ENCODE data around the gene RIT2.

Gene RIT2

DNA sequence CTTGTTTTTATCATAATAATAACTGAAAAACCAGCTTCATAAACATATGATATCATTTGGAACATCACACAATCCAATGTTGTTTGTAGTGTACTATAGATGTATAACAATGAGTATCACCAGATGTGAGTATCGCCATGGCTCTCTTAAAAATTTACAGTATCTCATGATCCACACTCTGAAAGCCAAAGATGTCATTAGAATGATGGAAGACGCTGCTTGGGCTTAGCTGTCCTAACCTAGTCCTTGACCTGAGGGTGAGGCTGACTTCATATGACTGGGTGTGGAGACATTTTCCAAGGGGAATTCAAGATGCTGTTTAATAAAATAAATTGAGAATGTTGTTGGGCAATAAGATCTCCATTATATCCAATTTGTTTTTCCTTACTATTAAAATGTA lies 242.6 kb downstream of the RIT2 start:
- no peak for FAIRE-seq
- DNase-seq (ENCODE audit: insufficient read length): no peak
- no peak for TF ChIP-seq POLR2AphosphoS5 (IDR thresholded peaks at IDR 0.05; ENCODE audit: low read depth, low read length)
- no peak for TF ChIP-seq TAF1 (IDR thresholded peaks at IDR 0.05; ENCODE audit: borderline replicate concordance, low read depth, low read length)

DNA sequence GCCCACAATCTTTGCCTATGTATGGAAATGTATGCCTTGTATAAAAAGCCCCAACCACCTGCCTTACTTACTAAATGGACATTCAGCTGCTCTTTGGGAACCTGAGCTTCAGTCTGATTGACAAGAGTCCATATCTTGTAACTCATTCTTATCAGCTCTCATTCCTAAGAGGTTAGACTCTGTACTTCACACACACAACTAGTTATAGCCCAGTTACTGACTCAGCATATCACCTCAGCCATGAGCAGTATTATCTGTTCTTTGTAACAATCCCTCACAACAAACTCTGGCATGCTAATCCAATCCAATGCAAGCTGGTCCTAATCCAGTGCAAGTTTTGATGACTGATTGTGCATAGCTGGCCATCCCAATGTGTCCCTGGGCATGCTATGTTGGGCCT lies 250.6 kb downstream of the RIT2 start:
- no peak for FAIRE-seq
- DNase-seq (ENCODE audit: insufficient read length): no peak
- TF ChIP-seq POLR2AphosphoS5 (IDR thresholded peaks at IDR 0.05; ENCODE audit: low read depth, low read length) (no peak), TAF1 (IDR thresholded peaks at IDR 0.05; ENCODE audit: borderline replicate concordance, low read depth, low read length) (no peak), POLR2A (IDR thresholded peaks at IDR 0.05; ENCODE audit: low read depth, low read length) (no peak)

DNA sequence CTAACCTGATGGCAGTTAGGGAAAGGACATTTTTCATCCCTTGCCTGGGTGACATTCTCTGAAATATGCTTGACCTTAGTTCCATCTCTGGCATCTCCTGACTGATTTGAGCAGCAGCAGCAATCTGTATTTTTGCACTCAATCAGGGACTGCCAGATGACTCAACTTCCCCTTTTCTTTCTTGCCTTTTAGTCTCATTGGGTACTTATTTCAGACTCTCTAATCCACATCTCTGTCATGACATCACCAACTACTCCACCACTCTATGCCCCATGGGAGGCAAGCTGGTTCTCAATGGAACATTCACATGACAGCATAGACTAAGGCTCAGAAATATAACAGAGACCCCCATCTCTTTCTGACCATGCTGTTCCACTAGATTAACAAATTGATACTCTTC lies 254.2 kb downstream of the RIT2 start:
- no peak for FAIRE-seq
- TF ChIP-seq POLR2AphosphoS5 (IDR thresholded peaks at IDR 0.05; ENCODE audit: low read depth, low read length): no peak
- DNase-seq (ENCODE audit: insufficient read length): no peak

DNA sequence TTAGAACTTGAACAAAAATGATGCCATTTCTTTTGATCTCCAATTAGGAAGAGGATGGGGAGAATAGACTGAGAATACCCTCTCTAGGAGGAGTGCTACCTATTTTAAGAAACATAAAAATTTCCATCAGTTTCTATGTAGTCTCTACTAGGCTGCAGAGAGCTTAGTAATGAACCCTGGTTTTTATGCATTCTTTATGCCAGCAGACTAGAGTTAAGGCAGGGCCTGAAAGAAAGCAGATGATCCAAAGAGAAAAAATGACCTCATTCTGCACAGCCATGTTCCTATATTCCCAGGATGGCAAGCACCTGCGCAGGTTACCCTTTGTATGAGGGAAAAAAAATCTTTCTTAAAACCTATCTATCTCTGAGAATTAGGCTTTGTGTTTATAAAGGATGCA lies 254.9 kb downstream of the RIT2 start:
- no peak for TF ChIP-seq POLR2A (IDR thresholded peaks at IDR 0.05; ENCODE audit: low read depth, low read length)
- no peak for TF ChIP-seq TAF1 (IDR thresholded peaks at IDR 0.05; ENCODE audit: borderline replicate concordance, low read depth, low read length)
- TF ChIP-seq POLR2AphosphoS5 (IDR thresholded peaks at IDR 0.05; ENCODE audit: low read depth, low read length): no peak
- no peak for FAIRE-seq

DNA sequence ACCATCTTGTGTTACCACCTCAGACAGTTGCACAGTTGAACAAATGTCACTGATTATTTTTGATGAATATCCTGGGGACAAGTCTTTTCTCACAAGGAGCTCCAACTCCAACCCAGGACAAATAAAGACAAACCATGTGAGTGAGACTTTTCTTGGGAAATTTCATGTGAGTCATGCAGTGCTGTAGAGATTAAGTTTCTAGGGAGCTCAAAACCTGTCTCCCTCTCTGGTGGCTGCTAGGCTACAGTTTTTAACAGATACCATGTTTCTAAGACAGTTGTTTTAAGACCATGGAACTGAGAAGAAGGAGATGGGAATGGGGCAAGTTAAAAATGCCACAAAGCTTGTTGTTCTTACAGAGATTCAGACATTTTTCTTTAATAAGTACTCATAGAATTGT lies 255.5 kb downstream of the RIT2 start:
- TF ChIP-seq POLR2A (IDR thresholded peaks at IDR 0.05; ENCODE audit: low read depth, low read length) (no peak), TAF1 (IDR thresholded peaks at IDR 0.05; ENCODE audit: borderline replicate concordance, low read depth, low read length) (no peak), POLR2AphosphoS5 (IDR thresholded peaks at IDR 0.05; ENCODE audit: low read depth, low read length) (no peak)
- FAIRE-seq (no peak), DNase-seq (ENCODE audit: insufficient read length) (no peak)

More for the DNA sequence above, 254.9 kb downstream of the RIT2 start:
- no peak for DNase-seq (ENCODE audit: insufficient read length)

DNA sequence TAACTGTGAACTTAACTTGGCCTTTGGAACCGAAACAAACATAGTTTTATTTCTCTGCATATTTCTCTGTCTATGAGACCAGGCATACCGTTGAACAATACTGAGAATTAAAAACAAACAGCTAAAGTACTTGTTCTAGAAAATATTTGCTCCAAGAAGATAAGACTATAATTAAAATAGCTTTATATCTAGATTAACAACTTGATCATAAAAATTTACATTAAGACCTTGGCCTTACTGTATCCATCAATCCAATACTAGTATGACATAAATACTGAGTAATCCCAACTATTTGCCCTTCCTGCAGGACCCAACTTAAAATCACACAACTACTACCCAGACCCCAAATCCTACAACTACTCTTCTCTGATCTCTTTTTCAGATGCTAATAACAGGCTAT lies 260.9 kb downstream of the RIT2 start:
- no peak for DNase-seq (ENCODE audit: insufficient read length)
- TF ChIP-seq POLR2AphosphoS5 (IDR thresholded peaks at IDR 0.05; ENCODE audit: low read depth, low read length): no peak
- TF ChIP-seq POLR2A (IDR thresholded peaks at IDR 0.05; ENCODE audit: low read depth, low read length): no peak
- TF ChIP-seq TAF1 (IDR thresholded peaks at IDR 0.05; ENCODE audit: borderline replicate concordance, low read depth, low read length): no peak
- FAIRE-seq: no peak

DNA sequence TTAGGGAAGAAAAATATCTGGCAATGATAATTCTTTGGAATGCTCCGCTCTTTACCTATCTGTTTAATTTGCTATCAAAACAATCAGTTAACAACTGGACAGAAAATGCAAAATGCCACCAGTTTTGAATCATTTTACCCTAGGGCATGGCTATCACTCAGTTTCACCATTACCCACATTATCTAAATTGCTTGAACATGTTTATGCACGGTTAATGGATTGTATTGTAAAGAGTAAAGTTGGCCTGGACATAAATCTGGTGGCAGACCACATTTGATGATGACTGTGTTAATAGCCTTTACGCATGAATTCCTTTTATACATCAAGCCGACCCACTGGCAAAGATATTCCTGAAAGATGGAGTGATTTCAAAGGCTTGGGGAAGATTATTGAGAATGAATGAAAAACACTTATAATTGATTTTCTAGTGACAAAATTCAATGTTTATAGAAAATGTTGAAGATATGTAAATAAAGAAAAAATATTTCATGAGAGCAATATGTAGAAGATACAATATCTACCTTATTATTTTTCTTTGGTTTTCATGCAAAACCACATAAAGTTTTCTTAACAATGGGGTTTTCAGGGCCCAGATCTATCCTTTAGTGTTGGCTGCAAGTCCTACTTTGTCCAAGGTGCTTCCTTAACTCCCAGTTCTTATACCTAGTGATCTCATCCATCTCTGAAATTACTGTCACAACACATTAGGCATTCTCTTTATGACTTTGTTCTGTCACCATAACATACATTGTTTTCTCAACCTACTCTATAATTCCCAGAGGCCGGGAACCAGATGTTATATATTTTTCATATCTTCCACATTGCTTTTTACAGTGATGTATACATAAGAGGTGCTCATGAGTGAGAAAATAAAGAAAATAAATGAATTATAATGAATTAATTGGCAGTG lies 265.1 kb downstream of the RIT2 start:
- TF ChIP-seq POLR2AphosphoS5 (IDR thresholded peaks at IDR 0.05; ENCODE audit: low read depth, low read length) (no peak), POLR2A (IDR thresholded peaks at IDR 0.05; ENCODE audit: low read depth, low read length) (no peak), TAF1 (IDR thresholded peaks at IDR 0.05; ENCODE audit: borderline replicate concordance, low read depth, low read length) (no peak)
- FAIRE-seq: no peak
- no peak for DNase-seq (ENCODE audit: insufficient read length)

DNA sequence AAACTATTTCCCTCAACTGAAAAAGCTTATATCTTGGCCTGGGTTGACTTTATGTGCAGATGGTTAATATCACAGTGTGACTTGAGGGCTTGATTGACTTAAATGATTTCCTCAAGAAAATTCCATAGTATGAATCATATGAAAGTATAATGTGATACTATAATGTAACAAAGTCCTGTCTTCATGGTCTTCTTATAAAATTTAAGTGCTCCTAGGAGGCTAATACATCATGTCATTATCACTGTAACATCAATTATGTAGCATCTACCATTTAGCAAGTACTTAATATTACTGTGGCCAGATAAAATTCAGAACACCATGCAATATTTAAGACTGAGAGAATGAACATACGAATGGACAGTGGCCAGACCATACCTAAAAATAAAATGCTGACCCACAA lies 276.1 kb downstream of the RIT2 start:
- TF ChIP-seq TAF1 (IDR thresholded peaks at IDR 0.05; ENCODE audit: borderline replicate concordance, low read depth, low read length) (no peak), POLR2AphosphoS5 (IDR thresholded peaks at IDR 0.05; ENCODE audit: low read depth, low read length) (no peak), POLR2A (IDR thresholded peaks at IDR 0.05; ENCODE audit: low read depth, low read length) (no peak)
- FAIRE-seq: no peak

DNA sequence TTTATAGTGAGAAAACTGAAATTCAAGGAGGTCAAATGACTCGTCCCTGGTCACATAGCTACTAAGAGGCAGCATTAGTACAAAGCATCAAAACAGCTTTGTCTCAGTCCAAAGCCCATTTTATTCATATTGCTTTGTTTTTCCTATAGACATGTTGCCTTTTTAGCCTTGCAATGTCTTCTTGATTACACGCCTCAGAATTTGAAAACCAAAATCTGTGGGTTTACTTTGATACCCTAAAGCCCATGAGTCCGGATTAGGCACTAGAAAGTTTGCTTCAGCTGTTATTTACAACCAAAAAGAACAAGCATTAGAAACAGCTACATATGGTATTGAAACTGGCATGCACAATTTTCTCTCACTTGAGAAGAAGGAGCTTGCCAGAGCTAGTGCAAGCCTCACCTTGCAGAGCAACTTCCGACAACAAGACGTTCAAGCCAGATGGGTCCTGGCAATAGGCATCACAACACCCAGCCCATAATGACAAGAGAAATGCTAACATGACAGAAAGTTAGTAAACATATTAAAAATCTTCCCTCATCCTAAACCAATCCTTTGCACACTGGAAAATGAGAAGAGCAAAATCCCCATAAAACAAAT lies 276.8 kb downstream of the RIT2 start:
- FAIRE-seq (no peak), DNase-seq (ENCODE audit: insufficient read length) (no peak)
- TF ChIP-seq POLR2A (IDR thresholded peaks at IDR 0.05; ENCODE audit: low read depth, low read length) (no peak), TAF1 (IDR thresholded peaks at IDR 0.05; ENCODE audit: borderline replicate concordance, low read depth, low read length) (no peak), POLR2AphosphoS5 (IDR thresholded peaks at IDR 0.05; ENCODE audit: low read depth, low read length) (no peak)

More for the DNA sequence above, 276.1 kb downstream of the RIT2 start:
- DNase-seq (ENCODE audit: insufficient read length): no peak

DNA sequence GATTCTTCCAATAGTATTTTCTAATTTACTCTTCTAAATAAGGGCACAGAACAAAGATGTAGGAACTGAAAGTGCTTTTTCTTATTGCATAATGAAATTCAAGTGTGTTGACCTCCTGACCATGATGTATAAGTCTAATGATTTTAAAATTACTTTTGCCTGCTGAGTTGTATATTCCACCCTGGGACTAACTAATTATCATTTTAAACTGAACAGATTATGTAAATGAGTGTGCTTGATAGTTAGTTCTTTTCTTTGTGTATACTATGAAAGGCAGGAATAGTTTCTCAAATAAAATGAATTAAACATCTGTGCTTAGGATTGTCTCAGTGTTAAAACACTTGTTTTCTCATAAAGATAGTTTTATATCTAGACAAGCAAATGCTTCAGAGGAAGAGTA lies 284.5 kb downstream of the RIT2 start:
- DNase-seq (ENCODE audit: insufficient read length) (no peak), FAIRE-seq (no peak)
- TF ChIP-seq POLR2A (IDR thresholded peaks at IDR 0.05; ENCODE audit: low read depth, low read length) (no peak), POLR2AphosphoS5 (IDR thresholded peaks at IDR 0.05; ENCODE audit: low read depth, low read length) (no peak), TAF1 (IDR thresholded peaks at IDR 0.05; ENCODE audit: borderline replicate concordance, low read depth, low read length) (no peak)

DNA sequence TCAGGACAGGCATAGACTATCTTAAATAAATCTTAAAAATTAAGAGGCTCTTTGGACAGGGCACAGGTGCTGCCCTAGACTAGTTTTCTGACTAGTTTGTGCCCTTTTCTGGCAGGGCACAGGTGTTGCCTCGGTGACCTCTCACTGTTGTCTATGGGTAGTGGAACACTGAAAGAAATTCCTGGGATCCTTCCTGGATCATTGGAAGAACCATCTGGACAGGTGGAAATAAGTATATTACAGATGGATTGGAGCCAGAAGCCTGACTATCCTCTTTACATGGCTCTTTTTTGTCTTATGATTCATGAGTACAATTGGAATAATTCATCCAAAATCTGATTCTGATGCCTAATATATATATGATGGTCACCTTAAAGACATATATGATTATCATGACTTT lies 286.6 kb downstream of the RIT2 start:
- no peak for DNase-seq (ENCODE audit: insufficient read length)
- FAIRE-seq: no peak
- no peak for TF ChIP-seq POLR2AphosphoS5 (IDR thresholded peaks at IDR 0.05; ENCODE audit: low read depth, low read length)
- no peak for TF ChIP-seq POLR2A (IDR thresholded peaks at IDR 0.05; ENCODE audit: low read depth, low read length)
- TF ChIP-seq TAF1 (IDR thresholded peaks at IDR 0.05; ENCODE audit: borderline replicate concordance, low read depth, low read length): no peak

DNA sequence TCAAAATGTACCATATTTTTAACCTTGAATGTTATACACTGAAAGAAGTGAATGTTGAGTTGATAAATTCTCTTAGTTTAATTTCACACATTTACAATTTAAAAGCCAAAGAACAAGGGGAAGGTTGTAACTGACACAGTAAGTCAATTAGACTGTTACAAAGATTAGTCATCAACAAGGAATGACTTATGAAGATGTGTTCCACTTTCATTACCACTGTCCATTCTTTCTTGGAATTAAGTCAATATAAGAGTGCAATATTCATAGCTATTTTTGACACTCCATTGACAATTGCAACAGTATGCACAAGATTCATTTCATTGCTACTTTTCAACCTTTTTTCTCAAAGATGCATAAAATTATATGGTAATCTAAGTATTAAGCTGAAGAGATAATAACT lies 291.3 kb downstream of the RIT2 start:
- TF ChIP-seq POLR2A (IDR thresholded peaks at IDR 0.05; ENCODE audit: low read depth, low read length) (no peak), POLR2AphosphoS5 (IDR thresholded peaks at IDR 0.05; ENCODE audit: low read depth, low read length) (no peak), TAF1 (IDR thresholded peaks at IDR 0.05; ENCODE audit: borderline replicate concordance, low read depth, low read length) (no peak)
- no peak for DNase-seq (ENCODE audit: insufficient read length)
- FAIRE-seq: no peak
